ENCODE results near the gene TGFBR2.

The TGFBR2 gene

GRCh38 chr3:30699927-30700326 is 93.5 kb downstream of the TGFBR2 start:
- H3K4me3 ChIP-seq (ENCODE audit: low read length) = no peak overlapping the region
- TF ChIP-seq CTCF (conservative IDR thresholded peaks at IDR 0.05; ENCODE audit: low read depth, low read length) = no peak
- DNase-seq (ENCODE audit: low read depth) = no peak

GRCh38 chr3:30700702-30701321 is 94.4 kb downstream of the TGFBR2 start:
- H3K4me3 ChIP-seq (ENCODE audit: low read length) = no peak overlapping the region
- no peak for TF ChIP-seq CTCF (conservative IDR thresholded peaks at IDR 0.05; ENCODE audit: low read depth, low read length)
- DNase-seq (ENCODE audit: low read depth) = no peak

GRCh38 chr3:30702038-30702827 is 95.8 kb downstream of the TGFBR2 start:
- no peak overlapping the region for H3K4me3 ChIP-seq (ENCODE audit: low read length)
- DNase-seq (ENCODE audit: low read depth) = no peak
- TF ChIP-seq CTCF (conservative IDR thresholded peaks at IDR 0.05; ENCODE audit: low read depth, low read length) = no peak

GRCh38 chr3:30702828-30703397 is 96.5 kb downstream of the TGFBR2 start:
- H3K4me3 ChIP-seq (ENCODE audit: low read length) = no peak overlapping the region
- no peak for TF ChIP-seq CTCF (conservative IDR thresholded peaks at IDR 0.05; ENCODE audit: low read depth, low read length)
- no peak for DNase-seq (ENCODE audit: low read depth)

- no peak for DNase-seq (ENCODE audit: low read depth)
- H3K4me3 ChIP-seq (ENCODE audit: low read length) = no peak overlapping the region
- TF ChIP-seq CTCF (conservative IDR thresholded peaks at IDR 0.05; ENCODE audit: low read depth, low read length) = no peak
These were observed 98.8 kb downstream of the TGFBR2 start for GRCh38 chr3:30704931-30705890.

- no peak overlapping the region for H3K4me3 ChIP-seq (ENCODE audit: low read length)
- no peak for TF ChIP-seq CTCF (conservative IDR thresholded peaks at IDR 0.05; ENCODE audit: low read depth, low read length)
- no peak for DNase-seq (ENCODE audit: low read depth)
These were observed 101.4 kb downstream of the TGFBR2 start for GRCh38 chr3:30707825-30708224.

Measured in retinal pigment epithelial cell (primary cell).